Activated CD4-positive, alpha-beta T cell treated with anti-CD3 and anti-CD28 coated beads, Interleukin-2, amount 50 U/mL, for 16 hours (primary cell): ENCODE results near the gene FAM124A.

ENCODE experiments used
- DNase-seq: peaks from one replicate; pipeline ENCODE4 v3.0.0-alpha.2; 2020

Gene FAM124A

DNA sequence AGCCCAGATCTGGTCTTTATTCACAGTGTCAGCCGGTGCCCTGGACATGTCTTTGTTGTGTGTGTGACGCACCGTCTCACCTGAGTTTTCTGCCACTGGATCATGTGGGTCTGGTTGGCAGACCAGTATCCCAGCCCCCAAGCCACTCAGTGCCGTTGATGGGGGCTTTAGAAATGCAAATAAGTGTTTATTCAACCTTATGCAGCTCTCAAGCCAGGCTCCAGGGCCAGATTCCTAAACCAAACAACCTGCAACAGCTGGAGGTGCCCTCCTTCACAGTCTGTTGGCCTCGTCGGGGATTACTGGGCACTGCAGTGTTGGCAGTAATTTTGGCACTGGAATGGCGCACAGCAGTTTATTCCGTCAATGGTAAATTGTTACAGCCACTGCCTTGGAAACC, 21.6 kb downstream of the FAM124A start:
- DNase-seq: no peak

DNA sequence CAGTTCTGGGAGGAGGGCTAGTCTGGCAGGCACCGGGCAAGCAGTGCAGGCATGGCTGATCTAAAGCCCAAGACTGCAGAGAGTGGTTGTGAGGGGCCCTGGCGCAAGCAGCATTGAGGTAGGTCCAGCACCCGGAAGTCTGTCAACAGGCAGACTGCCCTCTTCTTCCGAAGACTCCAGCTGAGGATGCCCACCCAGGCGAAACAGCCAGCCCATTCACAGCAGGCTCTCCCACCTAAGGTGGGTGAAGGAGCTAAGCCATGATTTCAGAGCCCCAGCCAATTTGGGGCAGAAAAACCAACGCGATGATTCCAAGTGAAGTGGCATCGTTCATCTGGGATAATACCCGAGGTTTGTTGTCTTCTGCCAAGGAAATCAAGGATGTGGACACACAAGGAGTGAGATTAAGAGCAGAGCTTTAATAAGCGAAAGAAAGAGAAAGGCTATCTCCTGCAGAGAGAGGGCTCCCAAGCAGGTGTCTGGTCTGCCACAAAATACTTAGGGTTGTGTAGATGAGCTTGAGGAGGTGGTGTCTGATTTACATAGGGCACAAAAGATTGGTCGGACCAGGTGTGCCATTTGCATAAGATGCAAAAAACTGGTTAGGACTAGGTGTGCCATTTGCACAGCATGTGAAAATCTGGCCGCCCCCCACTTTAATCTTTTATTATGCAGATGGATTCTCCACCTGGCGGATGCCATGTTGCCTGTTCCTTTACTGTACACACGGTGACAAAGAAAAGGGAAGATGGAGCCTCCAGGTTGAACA, 22.6 kb downstream of the FAM124A start:
- no peak for DNase-seq

DNA sequence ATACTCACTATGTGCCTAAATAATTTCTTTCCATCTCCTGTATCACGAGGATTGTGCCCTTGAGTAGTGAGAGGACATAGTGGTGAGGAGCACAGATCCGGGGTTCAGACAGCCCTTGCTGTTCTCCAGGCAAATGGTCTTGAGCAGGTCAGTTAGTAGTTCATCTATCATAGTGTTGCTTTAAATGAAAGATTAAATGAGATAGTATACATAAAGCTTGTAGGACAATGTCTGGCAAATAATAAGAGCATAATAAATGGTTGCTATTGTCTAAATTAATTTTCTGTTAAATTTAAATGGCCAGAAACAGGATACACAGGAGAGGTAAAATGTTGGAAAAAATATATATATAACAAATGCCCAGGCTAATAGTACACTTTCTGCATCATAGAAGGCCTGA, 23.4 kb downstream of the FAM124A start:
- DNase-seq: no peak

DNA sequence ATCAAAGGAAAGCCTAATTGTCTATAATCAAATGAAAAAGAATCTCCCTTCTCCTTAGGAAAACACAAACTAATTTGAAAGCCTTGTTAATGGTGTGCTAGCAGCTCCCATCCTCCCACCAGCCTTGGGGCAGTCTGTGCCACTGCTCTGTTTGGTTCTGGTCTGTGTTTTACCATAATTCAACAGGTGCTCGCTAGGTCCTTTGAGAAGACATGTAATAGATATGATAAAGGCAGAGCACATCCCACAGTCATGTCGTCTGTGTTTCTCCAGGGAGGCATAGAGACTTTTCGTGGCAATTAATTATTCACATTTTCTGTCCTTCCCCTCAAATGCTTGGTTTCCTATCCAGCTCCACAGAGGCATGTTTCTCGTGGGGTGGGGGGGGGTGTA, 23.8 kb downstream of the FAM124A start:
- no peak for DNase-seq

DNA sequence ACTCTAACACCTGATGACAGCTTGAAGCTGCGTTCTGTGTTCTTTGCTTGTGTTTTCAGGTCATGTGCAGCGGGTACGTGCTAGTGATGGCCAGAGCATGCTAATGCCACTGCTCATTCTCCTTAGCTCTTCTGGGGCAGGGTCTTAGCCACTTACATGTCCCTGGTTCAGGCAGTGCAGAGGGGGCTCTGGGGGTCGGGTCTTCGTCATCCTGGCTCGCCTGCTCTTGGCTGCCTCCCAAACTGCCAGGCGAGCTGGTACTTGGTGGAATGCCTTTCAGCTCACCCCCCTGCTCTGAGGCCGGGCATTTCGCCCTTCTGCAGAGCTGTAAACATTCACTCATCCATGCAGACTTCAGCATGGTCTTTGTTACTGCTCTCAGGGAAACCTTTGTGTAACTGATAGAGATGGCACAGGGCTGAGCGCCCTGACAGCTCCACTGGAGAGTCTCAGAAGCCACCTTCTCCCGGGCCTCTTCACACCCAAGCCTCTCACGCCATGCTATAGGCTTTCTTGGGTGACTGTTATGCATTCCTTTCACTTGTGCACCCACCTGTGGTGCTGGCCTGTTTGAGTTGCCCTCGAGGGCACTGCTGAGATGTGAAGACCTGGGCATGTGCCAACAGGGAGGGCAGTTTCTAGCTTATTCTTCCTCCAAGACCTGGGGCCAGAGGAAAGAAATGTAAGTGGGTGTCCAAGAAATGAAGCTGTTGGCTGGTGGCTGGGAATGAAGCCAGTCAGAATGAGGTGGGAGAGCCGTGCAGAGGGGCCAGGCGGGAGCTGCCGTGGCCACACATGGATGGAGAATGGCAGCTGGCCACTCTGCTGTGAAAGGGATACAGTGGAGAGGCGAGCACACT, 24.4 kb downstream of the FAM124A start:
- DNase-seq: no peak

DNA sequence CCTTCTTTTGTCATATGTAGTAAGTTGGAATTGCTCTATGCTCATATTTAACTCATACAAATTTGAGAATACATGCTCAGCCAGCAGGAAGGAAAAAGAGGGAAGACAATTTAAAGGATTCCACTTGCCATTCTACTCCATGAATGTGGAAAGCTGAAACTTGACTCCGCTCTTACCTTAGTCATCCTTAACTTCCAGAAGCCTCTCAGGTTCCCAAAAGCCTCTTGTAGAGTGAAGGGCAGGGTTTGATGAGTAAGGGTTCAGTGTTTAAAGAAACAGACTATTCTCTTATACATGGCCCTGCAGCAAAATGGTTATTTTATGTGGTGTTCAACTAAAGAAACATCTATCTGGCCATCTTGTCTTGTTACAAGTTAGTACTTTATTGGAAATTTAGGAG, 27.1 kb downstream of the FAM124A start:
- no peak for DNase-seq

DNA sequence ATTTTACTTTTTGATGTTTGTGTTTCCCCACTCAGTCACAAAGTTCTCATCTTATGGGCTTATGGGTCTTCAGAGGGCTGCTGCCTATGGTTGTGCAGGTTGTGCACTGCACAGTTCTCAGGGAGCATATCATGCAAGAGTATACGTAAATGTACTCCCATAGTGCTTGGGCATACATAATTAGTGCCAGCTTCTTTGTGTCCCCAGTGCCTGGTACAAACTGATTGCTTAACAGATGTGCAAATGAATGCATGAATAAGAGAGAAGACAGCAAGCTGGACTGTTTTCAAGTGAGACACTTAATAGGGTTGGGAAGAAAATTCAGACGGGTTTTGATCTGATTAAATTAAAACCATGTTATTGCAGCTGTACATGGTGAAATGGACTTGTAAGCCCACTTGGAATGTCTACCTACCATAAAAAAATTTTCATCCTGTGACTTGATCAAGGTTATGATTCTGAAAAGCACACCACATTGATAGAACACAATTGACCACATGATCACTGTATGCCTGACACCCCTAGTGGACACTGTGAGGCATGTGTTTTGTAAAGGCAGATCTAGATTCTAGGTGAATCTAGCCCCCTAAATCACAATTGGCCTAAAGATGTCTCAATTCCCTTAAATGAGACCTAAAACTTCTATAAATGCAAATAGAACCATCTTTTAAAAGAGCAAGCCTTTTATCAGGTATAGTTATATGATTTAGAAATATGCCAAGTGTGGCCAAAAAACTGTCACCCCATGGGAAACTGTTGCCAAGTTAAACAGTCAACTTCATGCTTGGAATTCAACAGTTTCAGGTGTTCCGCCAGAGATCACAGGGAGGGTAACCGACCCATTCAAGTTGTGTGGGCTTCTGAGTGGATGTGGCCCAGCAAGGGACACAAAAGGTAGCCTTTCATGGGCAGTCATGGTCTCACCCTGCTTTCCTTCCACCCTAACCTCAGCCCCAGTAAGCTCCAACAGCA, 27.9 kb downstream of the FAM124A start:
- no peak for DNase-seq

DNA sequence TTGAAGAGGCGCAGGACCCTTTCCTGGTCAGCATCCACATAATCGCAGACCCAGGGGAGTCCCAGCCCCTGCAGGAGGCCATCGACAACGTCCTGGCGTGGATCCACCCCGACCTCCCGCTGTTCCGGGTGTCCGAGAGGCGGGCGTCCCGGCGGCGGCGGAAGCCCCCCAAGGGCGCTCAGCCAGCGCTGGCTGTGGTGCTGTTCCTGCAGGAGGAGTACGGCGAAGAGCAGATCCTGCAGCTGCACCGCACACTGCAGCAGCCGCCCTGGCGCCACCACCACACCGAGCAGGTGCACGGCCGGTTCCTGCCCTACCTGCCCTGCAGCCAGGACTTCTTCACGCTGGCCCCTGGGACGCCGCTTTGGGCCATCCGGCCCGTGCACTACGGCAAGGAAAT, 29.3 kb downstream of the FAM124A start:
- no peak for DNase-seq

DNA sequence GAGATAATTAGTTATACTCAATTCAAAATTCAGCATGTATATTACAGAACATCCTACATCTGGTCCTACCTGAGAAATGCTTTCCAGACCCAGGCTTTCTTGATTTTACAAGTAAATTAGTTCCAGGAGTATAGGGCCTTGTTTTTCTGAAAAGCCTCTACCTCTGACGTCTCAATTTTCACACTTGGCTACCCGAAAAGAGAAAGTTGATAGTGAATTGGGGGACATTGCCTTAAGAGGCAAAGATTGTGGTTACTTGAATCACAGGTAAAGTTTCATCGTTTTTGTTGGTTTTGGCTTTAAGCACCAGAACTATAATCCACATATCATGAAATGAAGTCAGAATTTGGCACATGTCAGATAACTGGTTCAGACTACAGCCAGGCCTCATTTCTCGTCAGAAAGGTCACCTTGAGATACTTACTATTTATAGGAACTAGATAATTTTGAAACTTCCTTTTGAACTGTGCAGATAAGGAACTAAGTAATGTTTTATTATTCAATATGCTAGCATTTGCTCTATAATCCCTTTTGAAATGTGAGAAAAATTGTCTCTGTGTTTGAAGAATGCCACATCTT, 30.8 kb downstream of the FAM124A start:
- DNase-seq: no peak

DNA sequence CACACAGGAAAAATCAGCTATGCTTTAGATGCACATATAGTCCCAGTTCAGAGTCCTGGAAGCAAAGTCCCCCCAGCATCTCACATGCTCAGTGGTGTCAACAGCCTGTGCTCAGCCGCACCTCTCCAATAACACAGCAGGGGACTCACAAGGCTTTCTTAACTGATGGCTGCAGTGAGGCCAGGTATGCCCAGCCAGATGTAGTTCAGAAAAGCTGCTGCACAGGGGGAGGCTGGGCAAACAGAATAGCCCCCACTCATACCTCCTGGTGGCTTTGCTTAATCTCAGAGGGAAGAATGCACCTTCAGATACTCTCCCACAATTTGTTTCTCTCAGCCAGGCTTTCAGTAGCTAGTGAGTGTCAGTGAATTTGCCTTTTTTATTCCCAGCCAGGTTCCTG, 33.4 kb downstream of the FAM124A start:
- no peak for DNase-seq

DNA sequence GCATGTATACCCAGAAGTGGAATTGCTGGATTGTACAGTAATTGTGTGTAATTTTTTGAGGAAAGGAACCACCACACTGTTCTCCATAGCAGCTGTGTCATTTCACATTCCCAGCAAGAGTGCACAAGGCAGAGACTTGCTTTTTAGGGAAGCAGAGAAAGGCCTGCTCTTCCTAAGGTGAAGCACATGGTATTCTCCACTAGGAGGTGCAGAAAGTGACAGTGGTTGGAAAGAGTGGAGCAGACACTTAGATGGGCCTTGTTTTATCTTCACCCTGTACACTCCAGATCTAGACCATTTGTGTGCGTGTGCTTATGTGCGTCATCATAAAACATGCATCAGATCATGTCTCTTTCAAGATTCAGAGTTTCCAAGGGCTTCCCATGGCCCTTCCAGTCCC, 35.0 kb downstream of the FAM124A start:
- no peak for DNase-seq

DNA sequence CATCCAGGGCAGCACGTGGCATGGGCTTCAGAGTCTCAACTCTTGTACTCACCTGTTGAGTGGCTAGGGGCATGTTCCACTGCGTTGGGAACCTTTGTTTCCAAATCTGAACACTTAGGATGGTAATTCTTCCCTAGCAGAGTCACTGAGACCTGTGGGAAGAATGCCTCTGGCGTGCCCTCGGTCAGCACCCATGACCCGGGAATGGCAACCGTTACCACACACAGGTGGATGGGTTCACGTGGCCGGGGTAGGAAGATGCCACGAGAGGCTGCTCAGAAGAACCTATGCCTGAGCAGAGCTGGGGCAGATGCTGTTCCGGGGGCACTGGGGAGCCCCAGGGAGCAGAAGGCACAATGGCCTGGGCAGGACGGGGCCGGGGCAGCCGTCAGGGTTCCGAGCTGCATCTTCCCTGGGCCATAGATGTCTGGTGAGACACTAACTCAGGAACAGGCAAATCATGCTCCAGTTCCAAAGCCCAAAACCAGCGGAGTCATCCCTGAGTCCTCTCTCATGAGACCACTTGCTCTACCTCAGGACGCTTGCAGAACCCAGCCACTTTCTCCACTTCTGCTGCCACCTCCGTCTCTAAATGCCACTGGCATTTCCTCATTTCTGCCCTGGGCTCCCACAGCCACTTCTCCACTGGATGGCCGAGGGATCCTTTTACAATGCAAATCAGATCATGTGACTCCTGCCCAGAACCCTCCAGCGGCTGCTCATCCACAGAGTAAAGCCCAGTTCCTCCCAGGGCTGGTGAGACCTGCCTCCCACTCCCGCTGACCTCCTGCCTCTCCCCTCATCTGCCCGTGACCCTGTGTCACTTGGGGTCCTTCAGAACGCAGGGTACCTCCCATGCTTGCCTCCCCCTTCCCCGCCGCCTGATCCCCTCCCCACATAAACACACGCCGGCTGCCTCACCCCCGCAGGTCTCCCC, 36.7 kb downstream of the FAM124A start:
- DNase-seq: no peak

DNA sequence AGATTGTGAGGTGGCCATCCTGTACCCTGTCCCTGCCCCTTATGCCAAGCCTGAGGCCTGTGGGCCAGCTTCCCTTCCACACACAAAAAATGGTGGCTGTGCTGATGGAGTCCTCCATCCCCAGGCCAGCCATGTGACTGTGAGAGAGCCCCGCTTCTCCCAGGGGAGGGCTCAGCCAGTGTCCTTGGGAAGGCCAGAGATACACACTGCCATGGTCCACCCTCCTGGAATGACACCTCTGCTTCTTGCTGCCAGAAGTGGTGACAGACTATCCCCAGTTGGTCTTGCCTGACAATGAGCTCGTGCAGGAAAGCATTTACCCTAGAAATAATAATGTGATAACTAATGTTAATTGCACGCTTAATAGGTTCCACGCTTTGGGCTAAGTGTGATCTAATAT, 38.0 kb downstream of the FAM124A start:
- DNase-seq: no peak

DNA sequence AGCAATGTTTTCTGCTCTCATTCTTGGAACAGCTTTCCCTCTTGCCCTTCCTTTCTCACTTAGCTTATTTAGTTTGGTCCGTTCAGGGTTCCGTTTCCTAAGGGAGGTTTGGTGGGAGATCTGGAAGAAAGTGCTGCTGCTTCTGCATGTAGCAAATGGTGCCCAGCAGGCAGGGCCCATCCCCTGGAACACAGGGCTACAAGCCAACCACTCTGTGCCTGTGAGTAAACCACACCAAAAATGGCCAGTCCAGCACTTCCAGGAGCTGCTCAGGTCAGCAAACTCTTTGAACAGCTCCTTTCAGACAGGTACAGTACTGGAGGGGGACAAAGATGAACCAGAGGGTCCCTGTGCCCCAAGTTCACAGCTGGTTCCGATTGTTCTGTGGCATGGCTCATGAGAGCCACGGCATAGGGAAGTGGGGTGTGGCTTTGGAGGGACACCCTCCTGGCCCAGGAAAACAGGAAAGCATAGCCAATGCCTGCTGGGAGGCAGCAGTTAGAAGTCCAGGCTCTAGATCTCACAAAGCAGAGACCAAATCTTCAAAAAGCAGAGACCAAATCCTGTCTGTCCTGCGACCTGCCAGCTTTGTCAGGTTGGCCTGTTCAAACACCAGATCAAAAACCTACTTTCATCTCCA, 39.5 kb downstream of the FAM124A start:
- no peak for DNase-seq

DNA sequence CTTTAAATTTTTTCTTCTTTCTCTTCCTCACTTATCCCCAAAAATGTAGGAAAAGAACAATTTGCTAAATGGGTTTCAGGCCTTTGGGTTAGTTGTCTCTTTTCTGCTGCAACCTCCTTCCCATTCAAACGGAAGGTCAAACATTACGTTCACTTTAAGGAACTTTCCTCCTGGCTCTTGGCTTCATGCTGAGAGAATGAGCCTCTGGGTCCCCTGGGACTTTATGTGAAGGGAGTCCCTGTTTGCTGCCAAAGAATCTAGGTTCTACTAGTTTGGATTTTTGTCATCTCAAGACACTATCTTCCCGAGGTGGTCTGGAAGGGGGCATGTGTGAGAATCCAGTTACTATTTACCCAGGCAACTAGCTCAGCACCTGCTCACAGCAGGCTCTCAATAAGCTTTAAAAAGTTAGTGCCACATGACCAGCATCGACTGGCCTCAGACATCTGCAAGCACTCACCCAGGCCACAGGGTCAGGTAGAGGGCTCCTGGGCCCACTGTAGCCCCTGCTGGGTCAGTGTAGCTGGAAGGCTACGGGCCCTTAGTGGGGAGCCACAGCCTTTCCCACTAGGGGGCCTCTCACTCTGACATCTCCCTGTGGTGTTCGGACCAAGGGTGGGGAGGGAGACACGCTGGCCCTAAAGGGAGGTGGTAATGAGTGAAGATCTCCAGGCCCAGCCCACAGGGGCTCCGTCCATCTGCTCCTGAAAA, 40.5 kb downstream of the FAM124A start:
- DNase-seq: no peak

DNA sequence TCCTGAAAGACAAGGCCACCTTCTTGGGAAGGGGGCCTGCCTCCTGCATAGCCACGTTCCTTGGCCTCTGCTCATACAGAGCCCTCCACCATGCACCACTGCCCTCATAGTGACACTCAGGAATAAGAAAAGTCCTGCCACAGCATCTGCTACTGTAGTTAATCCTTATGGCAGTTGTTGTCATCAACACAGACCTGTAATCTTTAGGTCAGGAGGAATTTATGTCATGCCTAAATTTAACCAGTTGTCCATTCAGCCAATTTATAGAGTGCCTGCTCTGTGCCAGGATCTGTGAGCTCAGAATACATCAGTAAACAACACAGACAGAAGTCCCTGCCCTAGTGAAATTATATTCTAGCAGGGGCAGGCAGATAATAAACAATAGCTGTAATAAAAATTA, 44.4 kb downstream of the FAM124A start:
- DNase-seq: no peak

DNA sequence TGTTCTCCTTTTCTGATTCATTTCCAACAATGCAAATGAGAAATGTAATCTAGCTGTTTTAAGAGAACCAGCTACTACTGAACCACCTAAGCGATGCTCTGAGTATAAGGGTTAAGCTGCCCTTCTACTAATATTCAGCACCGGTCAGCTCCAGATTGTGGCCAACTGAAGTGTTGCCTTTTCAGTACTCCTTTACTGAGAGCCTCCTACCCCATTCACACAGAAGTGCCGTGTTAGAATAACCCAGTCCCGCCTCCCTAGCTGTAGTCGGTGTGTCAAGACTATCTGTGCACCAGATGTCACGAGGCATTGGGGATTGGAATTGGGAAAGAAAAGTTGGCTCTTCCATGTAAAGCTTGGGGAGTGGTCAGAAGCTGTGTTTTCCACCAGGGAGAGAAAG, 45.4 kb downstream of the FAM124A start:
- DNase-seq: no peak

DNA sequence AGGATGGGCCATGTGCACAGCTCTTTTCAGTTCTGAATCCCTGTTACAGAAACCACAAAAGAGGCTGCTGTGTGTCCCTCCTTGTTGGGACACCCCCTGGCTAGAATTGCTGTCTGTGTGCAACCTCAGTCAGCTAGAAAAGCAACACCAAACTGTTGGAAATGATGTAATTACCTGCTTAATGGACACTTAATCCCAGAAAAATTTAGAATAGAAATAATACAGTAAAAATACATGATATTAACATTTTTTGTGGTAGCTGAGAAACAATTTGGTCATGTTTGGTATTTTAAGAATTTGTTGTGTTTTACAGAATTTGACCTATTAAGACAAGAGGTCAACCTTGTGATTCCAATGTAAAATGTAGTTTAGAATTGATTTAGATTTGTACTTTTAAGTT, 46.8 kb downstream of the FAM124A start:
- DNase-seq: no peak

DNA sequence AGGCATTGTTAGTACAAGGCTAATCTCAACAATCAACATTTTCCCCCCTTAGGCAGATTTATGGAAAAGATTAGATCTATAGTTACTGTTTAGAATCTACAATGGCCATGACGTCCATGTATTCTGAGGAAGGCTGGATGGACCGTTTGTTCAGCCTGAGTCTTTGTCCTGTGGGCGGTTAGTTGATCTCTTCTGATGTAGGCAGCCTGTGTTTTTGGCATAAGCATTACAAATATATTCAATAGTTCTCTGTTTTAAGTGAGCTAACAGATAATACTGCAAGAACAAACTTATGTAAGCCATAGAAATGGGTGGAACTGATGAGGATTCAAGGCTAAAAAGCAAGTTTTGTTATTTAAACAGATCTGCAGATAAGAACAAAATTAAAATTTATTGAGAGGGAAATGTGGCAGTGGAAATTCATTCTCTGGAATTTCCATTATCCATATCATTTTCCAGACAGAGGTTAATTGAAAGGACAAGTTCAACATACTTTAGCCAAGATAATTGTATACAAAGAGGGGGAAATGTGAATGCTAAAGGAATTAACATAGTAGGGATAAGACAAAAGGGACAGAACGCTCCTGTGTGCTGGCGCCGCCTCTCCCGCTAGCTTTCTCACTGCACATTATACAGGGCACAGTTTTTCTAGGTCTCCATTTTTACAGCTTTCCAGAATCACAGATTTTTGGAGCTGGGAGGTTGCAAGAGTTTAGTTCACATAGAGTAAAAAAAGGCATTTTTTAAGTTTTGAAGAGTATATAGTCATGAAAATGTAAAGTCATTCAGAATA, 48.6 kb downstream of the FAM124A start:
- no peak for DNase-seq
